ENCODE results near the gene BOC. TPM values are rescaled to one million over a fixed set of nuclear protein-coding genes. Genes with fewer than 3 reads are reported as not detected.

BOC gene
- total and polyA plus RNA-seq, 12 donors: 2.1 to 13.9 (median 4.9) TPM

GRCh38 chr3:113284453-113285050 lies 73.2 kb downstream of the BOC start:
- H3K27ac ChIP-seq: no peak overlapping the region
- no peak overlapping the region for H3K4me3 ChIP-seq
- 93 to 96% methylated on average over 12 of the region's 12 CpGs for WGBS, 2 donors
- peaks cover 0 to 6% (median 0%) of the 10 kb centered on the region in 9 donors for H3K4me1 ChIP-seq
- intact Hi-C loops (cut with DNase I): loop anchor here in 5 of 10 donors (2.0 to 10.0 kb wide), 5 partner anchors 70 to 232 kb away; partner anchors contain the start of gene BOC (in 1 of the 5)
- H3K36me3 ChIP-seq: peaks cover 0 to 37% (median 0%) of the 10 kb centered on the region in 9 donors
- no peak for DNase-seq
- no peaks in the 10 kb centered on the region for H3K9me3 ChIP-seq
- no peak for TF ChIP-seq CTCF (IDR thresholded peaks at IDR 0.05)
- no peaks in the 10 kb centered on the region for H3K27me3 ChIP-seq
- ATAC-seq: no peak

- peaks cover 0 to 30% (median 0%) of the 10 kb centered on the region in 9 donors for H3K36me3 ChIP-seq
- H3K27me3 ChIP-seq: no peaks in the 10 kb centered on the region
- no peak for ATAC-seq
- H3K9me3 ChIP-seq: no peaks in the 10 kb centered on the region
- no peak for TF ChIP-seq CTCF (IDR thresholded peaks at IDR 0.05)
- H3K4me1 ChIP-seq: peaks cover 0 to 6% (median 0%) of the 10 kb centered on the region in 9 donors
- H3K4me3 ChIP-seq: no peak overlapping the region
- H3K27ac ChIP-seq: no peak overlapping the region
- no peak for DNase-seq
- 84 to 85% methylated on average over 8 of the region's 8 CpGs for WGBS, 2 donors
- intact Hi-C loops (cut with DNase I): loop anchor here in 5 of 10 donors (2.0 to 10.0 kb wide), 4 partner anchors 70 to 233 kb away; partner anchors contain the start of gene BOC (in 1 of the 5)
Measured at GRCh38 chr3:113285226-113285625, 73.9 kb downstream of the BOC start.

- intact Hi-C loops (cut with DNase I): loop anchor here in 6 of 10 donors (2.0 to 10.0 kb wide), 4 partner anchors 71 to 233 kb away; partner anchors contain the start of gene BOC (in 1 of the 6)
- no peak for TF ChIP-seq CTCF (IDR thresholded peaks at IDR 0.05)
- H3K36me3 ChIP-seq: peaks cover 0 to 26% (median 0%) of the 10 kb centered on the region in 9 donors
- H3K27me3 ChIP-seq: no peaks in the 10 kb centered on the region
- peaks cover 0 to 6% (median 0%) of the 10 kb centered on the region in 9 donors for H3K4me1 ChIP-seq
- DNase-seq (no peak), ATAC-seq (no peak)
- 89 to 91% methylated on average over 3 of the region's 3 CpGs for WGBS, 2 donors
- no peak overlapping the region for H3K4me3 ChIP-seq
- no peak overlapping the region for H3K27ac ChIP-seq
- H3K9me3 ChIP-seq: no peaks in the 10 kb centered on the region
Measured at GRCh38 chr3:113285741-113286140, 74.4 kb downstream of the BOC start.

- intact Hi-C loops (cut with DNase I): loop anchor here in 5 of 10 donors (2.0 to 10.0 kb wide), 4 partner anchors 72 to 234 kb away; partner anchors contain the start of gene BOC (in 1 of the 5)
- DNase-seq (no peak), ATAC-seq (no peak)
- H3K27ac ChIP-seq: peak overlapping the region in 2 of 10 donors; percentile 1 to 46
- 80 to 82% methylated on average over 6 of the region's 6 CpGs for WGBS, 2 donors
- H3K4me3 ChIP-seq: no peak overlapping the region
- peaks cover 0 to 18% (median 0%) of the 10 kb centered on the region in 9 donors for H3K36me3 ChIP-seq
- H3K9me3 ChIP-seq: no peaks in the 10 kb centered on the region
- TF ChIP-seq CTCF (IDR thresholded peaks at IDR 0.05): no peak
- no peaks in the 10 kb centered on the region for H3K27me3 ChIP-seq
- H3K4me1 ChIP-seq: peaks cover 0 to 6% (median 0%) of the 10 kb centered on the region in 9 donors
Measured at GRCh38 chr3:113286524-113286923, 75.2 kb downstream of the BOC start.
